ENCODE results near the gene L3MBTL3. TPM values are rescaled to one million over a fixed set of nuclear protein-coding genes. Genes with fewer than 3 reads are reported as not detected.

Gene L3MBTL3
- total and polyA plus RNA-seq, 5 donors = 1.4 to 4.1 (median 3.6) TPM

DNA sequence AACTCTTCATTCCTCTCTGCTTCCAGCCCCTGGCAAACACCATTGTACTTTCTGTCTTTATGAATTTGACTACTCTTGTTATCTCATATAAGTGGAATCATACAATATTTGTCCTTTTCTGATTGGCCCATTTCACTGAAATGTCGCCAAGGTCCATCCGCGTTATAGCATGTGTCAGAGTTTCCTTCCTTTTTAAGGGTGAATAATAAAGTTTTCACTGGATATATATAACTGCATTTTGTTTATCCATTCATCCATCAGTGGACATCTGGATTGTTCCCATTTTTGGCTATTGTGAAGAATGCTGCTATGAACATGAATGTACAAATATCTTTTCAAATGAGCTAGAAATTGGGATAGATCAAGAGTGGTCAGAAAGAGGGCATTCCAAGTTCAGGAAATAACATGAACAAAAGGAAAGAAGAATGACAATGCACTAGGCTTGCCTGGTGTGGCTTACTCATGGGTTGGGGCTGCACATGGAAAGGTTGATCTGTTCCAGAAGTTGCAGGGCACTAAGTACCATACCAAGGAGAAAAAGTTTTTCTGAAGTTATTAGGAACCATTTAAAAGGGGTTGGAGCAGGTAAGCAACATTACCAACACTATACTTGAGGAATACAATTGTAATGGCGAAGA, 10.0 kb upstream of the L3MBTL3 start:
- intact Hi-C loops (cut with DNase I) = no loop called here
- Histone ChIP-seq H3K27me3 (ENCODE audit: control insufficient read depth, insufficient read depth) (no peaks in the 10 kb centered on the region), H3K4me3 (ENCODE audit: low read length) (no peak overlapping the region), H3K4me1 (ENCODE audit: control insufficient read depth, insufficient read depth, low read length) (no peaks in the 10 kb centered on the region), H3K9me3 (ENCODE audit: control insufficient read depth, low read length) (no peaks in the 10 kb centered on the region), H3K27ac (ENCODE audit: low read length) (no peak overlapping the region)
- ATAC-seq (no peak), DNase-seq (no peak)
- 70% methylated on average over 4 of the region's 4 CpGs for WGBS

- intact Hi-C loops (cut with DNase I) = no loop called here
- H3K27ac ChIP-seq (ENCODE audit: low read length) = no peak overlapping the region
- WGBS = 56% methylated on average over 5 of the region's 5 CpGs
- H3K27me3 ChIP-seq (ENCODE audit: control insufficient read depth, insufficient read depth) = no peaks in the 10 kb centered on the region
- no peak for DNase-seq
- no peak for ATAC-seq
- H3K9me3 ChIP-seq (ENCODE audit: control insufficient read depth, low read length) = no peaks in the 10 kb centered on the region
- no peak overlapping the region for H3K4me3 ChIP-seq (ENCODE audit: low read length)
- no peaks in the 10 kb centered on the region for H3K4me1 ChIP-seq (ENCODE audit: control insufficient read depth, insufficient read depth, low read length)
Observed at GRCh38 chr6:130009146-130009545, 9.2 kb upstream of the L3MBTL3 start.

GRCh38 chr6:130010387-130010786, 8.0 kb upstream of the L3MBTL3 start:
- intact Hi-C loops (cut with DNase I) = no loop called here
- Histone ChIP-seq H3K27me3 (ENCODE audit: control insufficient read depth, insufficient read depth) (no peaks in the 10 kb centered on the region), H3K27ac (ENCODE audit: low read length) (no peak overlapping the region), H3K4me3 (ENCODE audit: low read length) (no peak overlapping the region), H3K9me3 (ENCODE audit: control insufficient read depth, low read length) (no peaks in the 10 kb centered on the region), H3K4me1 (ENCODE audit: control insufficient read depth, insufficient read depth, low read length) (no peaks in the 10 kb centered on the region)
- DNase-seq (no peak), ATAC-seq (no peak)
- 95% methylated on average over 2 of the region's 2 CpGs for WGBS

DNA sequence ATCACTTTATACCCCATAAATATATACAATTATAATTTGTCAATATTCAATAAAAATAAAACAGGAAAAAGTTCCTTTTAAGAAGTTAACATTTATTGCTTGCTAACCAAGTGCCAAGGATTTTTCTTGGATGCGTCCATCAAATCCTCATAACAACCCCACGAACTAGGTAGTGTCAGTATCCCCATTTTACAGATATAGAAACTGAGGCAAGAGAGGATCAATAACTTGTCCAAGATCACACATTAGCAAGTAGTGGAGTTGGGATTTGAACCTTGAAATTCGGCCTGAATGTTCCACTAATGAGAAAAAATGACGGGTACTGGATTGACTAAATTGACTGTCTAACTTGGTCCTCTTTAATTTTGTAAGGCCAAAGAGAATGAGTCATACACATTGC, 5.7 kb upstream of the L3MBTL3 start:
- intact Hi-C loops (cut with DNase I) = no loop called here
- Histone ChIP-seq H3K4me1 (ENCODE audit: control insufficient read depth, insufficient read depth, low read length) (no peaks in the 10 kb centered on the region), H3K4me3 (ENCODE audit: low read length) (no peak overlapping the region), H3K9me3 (ENCODE audit: control insufficient read depth, low read length) (no peaks in the 10 kb centered on the region), H3K27ac (ENCODE audit: low read length) (no peak overlapping the region), H3K27me3 (ENCODE audit: control insufficient read depth, insufficient read depth) (no peaks in the 10 kb centered on the region)
- DNase-seq (no peak), ATAC-seq (no peak)
- WGBS = 91% methylated on average over 4 of the region's 4 CpGs

DNA sequence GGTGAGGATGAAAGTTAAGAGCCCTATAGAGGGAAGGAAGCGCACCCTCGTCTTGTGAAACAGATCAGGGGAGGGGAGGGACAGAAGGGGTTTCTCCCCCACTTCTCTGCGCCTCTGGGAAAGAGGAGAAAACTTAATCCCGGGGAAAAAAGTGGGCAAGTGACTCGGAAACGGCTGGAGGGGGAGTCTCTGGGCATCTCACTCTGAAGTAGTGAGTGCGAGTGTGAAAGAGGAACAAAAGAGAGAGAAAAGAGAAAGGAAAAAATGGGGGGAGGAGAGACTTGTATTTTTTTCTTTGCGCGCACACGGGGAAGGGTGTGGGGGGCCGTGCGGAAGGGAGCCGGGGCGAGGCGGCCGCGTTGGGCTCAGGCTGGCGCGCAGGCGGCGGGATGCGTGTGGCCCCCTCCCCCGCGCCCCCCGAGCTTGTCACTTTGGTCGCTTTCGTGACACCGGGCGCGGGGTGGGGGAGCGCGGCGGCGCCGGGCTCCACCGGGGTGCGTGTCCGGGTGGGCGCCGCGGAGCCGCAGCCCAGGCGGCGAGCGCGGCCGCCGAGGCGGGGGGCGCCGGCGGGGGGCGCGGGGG, 454 bp downstream of the L3MBTL3 start:
- DNase-seq (peak; percentile 15 to 62 (median 55)), ATAC-seq (peak in 1 of 2 donors; percentile 17)
- no peak overlapping the region for H3K27ac ChIP-seq (ENCODE audit: low read length)
- H3K9me3 ChIP-seq (ENCODE audit: control insufficient read depth, low read length) = no peaks in the 10 kb centered on the region
- H3K4me3 ChIP-seq (ENCODE audit: low read length) = peak overlapping the region; percentile 99
- H3K27me3 ChIP-seq (ENCODE audit: control insufficient read depth, insufficient read depth) = no peaks in the 10 kb centered on the region
- intact Hi-C loops (cut with DNase I) = no loop called here
- under 1% methylated on average over 50 of the region's 54 CpGs for WGBS
- H3K4me1 ChIP-seq (ENCODE audit: control insufficient read depth, insufficient read depth, low read length) = no peaks in the 10 kb centered on the region

GRCh38 chr6:130019326-130020072, 1.1 kb downstream of the L3MBTL3 start:
- peak; percentile 35 to 76 (median 67) for DNase-seq
- peak overlapping the region; percentile 0 for H3K27ac ChIP-seq (ENCODE audit: low read length)
- intact Hi-C loops (cut with DNase I) = loop anchor here in 3 of 4 donors (10.0 kb wide), 2 partner anchors 415 to 425 kb away; no protein-coding TSS in a partner anchor
- H3K4me3 ChIP-seq (ENCODE audit: low read length) = peak overlapping the region; percentile 99
- no peaks in the 10 kb centered on the region for H3K27me3 ChIP-seq (ENCODE audit: control insufficient read depth, insufficient read depth)
- under 1% methylated on average over 113 of the region's 116 CpGs for WGBS
- no peaks in the 10 kb centered on the region for H3K9me3 ChIP-seq (ENCODE audit: control insufficient read depth, low read length)
- H3K4me1 ChIP-seq (ENCODE audit: control insufficient read depth, insufficient read depth, low read length) = no peaks in the 10 kb centered on the region
- ATAC-seq = peak in 1 of 2 donors; percentile 25

DNA sequence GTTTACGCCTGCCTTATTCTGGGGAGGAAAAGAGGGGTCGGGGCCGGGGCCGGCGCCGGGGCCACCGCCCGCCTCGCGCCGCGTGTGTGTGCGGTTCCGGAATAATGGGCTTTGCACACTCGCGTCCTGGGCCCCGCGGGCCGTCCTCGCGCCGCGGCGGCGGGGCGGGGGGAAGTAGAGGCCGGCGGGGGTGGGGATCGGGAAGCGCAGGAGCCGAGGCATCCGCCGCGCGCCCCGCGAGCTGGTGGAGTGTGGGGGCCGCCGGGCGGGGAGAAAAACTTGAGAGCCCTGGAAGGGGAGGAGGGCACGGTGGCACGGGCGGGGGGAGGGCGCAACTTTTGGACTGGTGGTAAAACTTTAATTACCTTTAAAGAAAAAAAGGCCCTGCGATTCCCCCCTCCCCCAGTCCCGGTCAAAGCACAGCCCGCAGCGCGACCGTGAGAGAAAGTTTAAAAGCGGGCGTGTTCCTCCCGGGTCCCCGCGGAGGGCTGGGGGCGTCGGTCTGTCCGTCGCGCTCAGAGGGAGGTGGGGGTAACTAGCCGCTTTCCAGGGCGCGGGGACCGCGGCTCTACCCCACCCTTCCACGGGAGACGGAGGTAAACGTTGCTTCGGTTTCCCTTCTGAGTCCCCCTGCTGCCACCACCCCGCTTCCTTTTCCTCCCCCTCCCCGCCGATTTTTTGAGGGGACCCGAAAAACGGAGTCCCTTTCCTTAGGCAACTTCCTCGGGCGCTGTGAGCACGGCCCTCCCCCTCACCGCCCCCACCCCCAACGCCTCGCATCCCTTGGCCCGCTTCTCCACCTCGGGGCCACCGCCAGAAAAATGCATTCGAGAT, 1.9 kb downstream of the L3MBTL3 start:
- ATAC-seq = peak; percentile 51 to 53
- no peaks in the 10 kb centered on the region for H3K27me3 ChIP-seq (ENCODE audit: control insufficient read depth, insufficient read depth)

GRCh38 chr6:130020907-130021629, 2.7 kb downstream of the L3MBTL3 start:
- no peaks in the 10 kb centered on the region for H3K9me3 ChIP-seq (ENCODE audit: control insufficient read depth, low read length)
- H3K27ac ChIP-seq (ENCODE audit: low read length) = peak overlapping the region; percentile 72
- ATAC-seq = peak; percentile 86 to 89
- no peaks in the 10 kb centered on the region for H3K27me3 ChIP-seq (ENCODE audit: control insufficient read depth, insufficient read depth)
- no peaks in the 10 kb centered on the region for H3K4me1 ChIP-seq (ENCODE audit: control insufficient read depth, insufficient read depth, low read length)
- peak overlapping the region; percentile 99 for H3K4me3 ChIP-seq (ENCODE audit: low read length)
- peak; percentile 73 to 85 (median 83) for DNase-seq
- 8% methylated on average over 29 of the region's 29 CpGs for WGBS
- intact Hi-C loops (cut with DNase I) = loop anchor here in 3 of 4 donors (10.0 kb wide), 2 partner anchors 416 to 426 kb away; no protein-coding TSS in a partner anchor

More for the DNA sequence above, 1.9 kb downstream of the L3MBTL3 start:
- peak overlapping the region; percentile 99 for H3K4me3 ChIP-seq (ENCODE audit: low read length)
- H3K27ac ChIP-seq (ENCODE audit: low read length) = peak overlapping the region; percentile 72
- intact Hi-C loops (cut with DNase I) = loop anchor here in 3 of 4 donors (10.0 kb wide), 2 partner anchors 415 to 425 kb away; no protein-coding TSS in a partner anchor
- H3K9me3 ChIP-seq (ENCODE audit: control insufficient read depth, low read length) = no peaks in the 10 kb centered on the region
- WGBS = under 1% methylated on average over 83 of the region's 84 CpGs
- peak; percentile 34 to 74 (median 74) for DNase-seq
- no peaks in the 10 kb centered on the region for H3K4me1 ChIP-seq (ENCODE audit: control insufficient read depth, insufficient read depth, low read length)

- no peaks in the 10 kb centered on the region for H3K27me3 ChIP-seq (ENCODE audit: control insufficient read depth, insufficient read depth)
- 95% methylated on average over 2 of the region's 2 CpGs for WGBS
- intact Hi-C loops (cut with DNase I) = loop anchor here in 3 of 4 donors (10.0 kb wide), 2 partner anchors 422 to 432 kb away; no protein-coding TSS in a partner anchor
- H3K9me3 ChIP-seq (ENCODE audit: control insufficient read depth, low read length) = no peaks in the 10 kb centered on the region
- DNase-seq (no peak), ATAC-seq (no peak)
- H3K27ac ChIP-seq (ENCODE audit: low read length) = no peak overlapping the region
- no peak overlapping the region for H3K4me3 ChIP-seq (ENCODE audit: low read length)
- H3K4me1 ChIP-seq (ENCODE audit: control insufficient read depth, insufficient read depth, low read length) = no peaks in the 10 kb centered on the region
Observed at GRCh38 chr6:130026859-130027258, 8.5 kb downstream of the L3MBTL3 start.

- WGBS = 82% methylated on average over 1 of the region's 1 CpG
- Histone ChIP-seq H3K9me3 (ENCODE audit: control insufficient read depth, low read length) (no peaks in the 10 kb centered on the region), H3K27me3 (ENCODE audit: control insufficient read depth, insufficient read depth) (no peaks in the 10 kb centered on the region), H3K27ac (ENCODE audit: low read length) (no peak overlapping the region), H3K4me3 (ENCODE audit: low read length) (no peak overlapping the region), H3K4me1 (ENCODE audit: control insufficient read depth, insufficient read depth, low read length) (no peaks in the 10 kb centered on the region)
- no peak for DNase-seq
- intact Hi-C loops (cut with DNase I) = loop anchor here in 3 of 4 donors (10.0 kb wide), 2 partner anchors 423 to 433 kb away; no protein-coding TSS in a partner anchor
- no peak for ATAC-seq
Observed at GRCh38 chr6:130027948-130028347, 9.6 kb downstream of the L3MBTL3 start.

Data from right cardiac atrium (tissue), 5 donors.